Hematopoietic multipotent progenitor cell treated with erythropoietin and hydrocortisone succinate and interleukin-3 and kit ligand, for 6 days (in vitro differentiated cells): Measurements from ENCODE around the gene ZNF43.
"Not testable (repeated sequence)": the region's sequence is repeated elsewhere in the genome, so short reads cannot be mapped to it uniquely, and the experiment has no call there.

Experiments
- DNase-seq: peaks from one replicate; pipeline ENCODE4 v3.0.0-alpha.2; 2015

Gene ZNF43

GRCh38 chr19:21789466-21790085 lies 46.4 kb downstream of the ZNF43 start:
- no peak for DNase-seq

- no peak for DNase-seq
Observed at GRCh38 chr19:21786936-21787335, 49.0 kb downstream of the ZNF43 start.

- DNase-seq: not testable (repeated sequence)
Observed at GRCh38 chr19:21775792-21776191, 60.2 kb downstream of the ZNF43 start.

GRCh38 chr19:21767065-21767800 lies 68.7 kb downstream of the ZNF43 start, which contains the start of gene ZNF100:
Gene ZNF100 (minus strand): TSS chr19:21767579. CDS start chr19:21767429, 150 bp downstream.
- peak; percentile 98 for DNase-seq

- DNase-seq: not testable (repeated sequence)
Observed at GRCh38 chr19:21766705-21767064, 69.3 kb downstream of the ZNF43 start.

GRCh38 chr19:21765151-21765550 lies 70.8 kb downstream of the ZNF43 start:
- DNase-seq: no peak

- not testable (repeated sequence) for DNase-seq
Observed at GRCh38 chr19:21761547-21761946, 74.4 kb downstream of the ZNF43 start.

- DNase-seq: no peak
Observed at GRCh38 chr19:21758296-21758695, 77.7 kb downstream of the ZNF43 start.

GRCh38 chr19:21755555-21755954 lies 80.4 kb downstream of the ZNF43 start:
- not testable (repeated sequence) for DNase-seq
